ENCODE measurements around the gene CHRNA4.

The CHRNA4 gene

GRCh38 chr20:63365601-63366389 is 4.6 kb upstream of the CHRNA4 start:
- no peak overlapping the region for H3K4me3 ChIP-seq (ENCODE audit: low read depth, low read length)
- no peak for DNase-seq (ENCODE audit: low read depth)
- TF ChIP-seq CTCF (IDR thresholded peaks at IDR 0.05; ENCODE audit: control insufficient read depth, extremely low read depth, insufficient read depth) = no peak

DNA sequence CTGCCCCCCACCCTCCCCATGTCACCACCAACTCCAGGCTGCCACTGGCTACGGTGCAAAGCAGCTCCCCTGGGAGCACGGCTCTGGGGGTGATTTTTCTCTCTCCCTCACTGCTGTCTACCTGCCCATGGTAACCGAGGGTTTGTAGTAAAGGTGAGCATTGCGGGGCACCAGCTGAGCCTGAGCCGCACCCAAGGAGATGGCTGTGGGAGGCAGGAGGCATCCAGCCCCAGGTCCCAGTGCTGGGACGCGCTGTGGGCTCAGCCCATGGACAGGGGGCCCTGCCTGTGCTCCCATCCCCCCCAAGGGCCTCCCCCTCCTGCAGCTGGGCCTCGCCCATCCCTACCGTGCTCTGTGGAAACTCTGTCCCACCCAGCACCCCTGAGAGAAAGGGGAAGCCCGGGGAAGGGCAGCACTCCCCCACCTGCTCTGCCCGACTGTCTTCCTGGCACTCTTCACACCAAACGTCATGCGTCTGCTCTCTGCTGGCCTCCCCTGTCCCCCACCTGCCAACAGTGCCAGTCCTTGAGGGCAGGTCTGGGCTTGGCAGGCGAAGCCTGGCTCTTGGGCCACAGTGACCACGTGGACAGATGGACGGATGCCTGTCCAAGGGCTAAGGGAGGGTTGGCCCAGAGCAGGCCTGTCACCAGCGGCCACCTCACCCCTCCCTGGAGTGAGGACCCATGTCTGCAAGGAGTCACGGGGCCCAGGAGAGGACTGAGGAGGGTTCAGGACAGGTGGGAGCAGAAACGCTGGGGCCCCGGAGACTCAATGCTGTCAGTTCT is 3.8 kb upstream of the CHRNA4 start:
- DNase-seq (ENCODE audit: low read depth) = no peak
- TF ChIP-seq CTCF (IDR thresholded peaks at IDR 0.05; ENCODE audit: control insufficient read depth, extremely low read depth, insufficient read depth) = no peak

DNA sequence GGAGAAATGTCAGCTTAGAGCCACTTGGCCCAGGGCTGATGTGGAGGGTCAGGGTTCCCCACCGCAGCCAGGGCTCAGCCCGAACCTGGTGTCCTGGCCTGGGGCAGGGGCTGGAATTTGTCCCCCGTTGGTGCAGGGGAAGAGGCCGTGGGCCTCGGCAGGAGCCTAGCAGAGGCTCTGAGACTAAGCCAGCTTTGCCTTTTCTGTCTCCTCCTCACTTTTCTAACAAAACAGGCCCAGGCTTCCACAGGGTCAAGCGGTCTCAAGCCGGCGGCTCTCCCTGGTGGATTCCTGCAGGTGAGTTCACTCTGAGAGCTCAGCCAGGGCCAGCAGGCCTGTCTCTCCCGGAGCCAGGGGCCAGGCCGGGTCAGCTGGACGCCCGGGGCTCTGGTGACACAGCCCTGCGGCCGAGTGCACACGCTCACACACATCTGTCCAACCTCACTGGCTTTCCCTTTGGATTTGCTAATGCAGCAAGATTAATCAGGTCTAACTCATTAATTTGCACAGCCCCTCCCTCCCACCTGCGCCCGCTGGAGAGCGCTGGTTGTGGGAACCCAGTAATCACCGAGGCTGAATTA is 2.9 kb upstream of the CHRNA4 start:
- no peak overlapping the region for H3K4me3 ChIP-seq (ENCODE audit: low read depth, low read length)
- no peak for DNase-seq (ENCODE audit: low read depth)
- no peak for TF ChIP-seq CTCF (IDR thresholded peaks at IDR 0.05; ENCODE audit: control insufficient read depth, extremely low read depth, insufficient read depth)

More for the DNA sequence above, 3.8 kb upstream of the CHRNA4 start:
- no peak overlapping the region for H3K4me3 ChIP-seq (ENCODE audit: low read depth, low read length)

GRCh38 chr20:63363013-63363957 is 2.1 kb upstream of the CHRNA4 start:
- no peak for TF ChIP-seq CTCF (IDR thresholded peaks at IDR 0.05; ENCODE audit: control insufficient read depth, extremely low read depth, insufficient read depth)
- no peak for DNase-seq (ENCODE audit: low read depth)
- no peak overlapping the region for H3K4me3 ChIP-seq (ENCODE audit: low read depth, low read length)

GRCh38 chr20:63362436-63363009 is 1.4 kb upstream of the CHRNA4 start:
- H3K4me3 ChIP-seq (ENCODE audit: low read depth, low read length) = no peak overlapping the region
- no peak for TF ChIP-seq CTCF (IDR thresholded peaks at IDR 0.05; ENCODE audit: control insufficient read depth, extremely low read depth, insufficient read depth)
- DNase-seq (ENCODE audit: low read depth) = no peak

Data from LNCaP clone FGC (cell line).